CD14-positive monocyte (primary cell): ENCODE measurements around the gene PIGC. TPM values are rescaled to one million over a fixed set of nuclear protein-coding genes. Genes with fewer than 3 reads are reported as not detected.
A peak's percentile ranks its signal among the peaks of the same experiment; 100 is the strongest.

Source experiments
- DNase-seq, 3 donors: peaks; one replicate each; pipeline ENCODE4 v3.0.0-alpha.2; 2011 to 2022
- H2AFZ ChIP-seq: 2 replicates; pipeline ENCODE4 v1.6.0; 2012; ENCODE audit warnings: mild to moderate bottlenecking, low read depth, low read length, inconsistent platforms; ENCODE audit not compliant: insufficient read depth, poor library complexity, severe bottlenecking
- H3K27ac ChIP-seq, 2 donors: 1 replicate in 1 of 2; 2 replicates in 1 of 2; pipeline ENCODE4 v1.5.1; 2012 to 2013; ENCODE audit warnings: low read length in 2 of 2, control low read depth in 1 of 2, inconsistent platforms in 1 of 2, low read depth in 1 of 2, mild to moderate bottlenecking in 1 of 2
- H3K27me3 ChIP-seq, 2 donors: one replicate each; pipeline versions ENCODE4 v1.6.0 to v1.6.1; 2011 to 2013; ENCODE audit warnings: low read length in 2 of 2; ENCODE audit not compliant: control insufficient read depth in 2 of 2, insufficient read depth in 2 of 2
- H3K36me3 ChIP-seq, 2 donors: replicated peaks in 1 of 2; 1 replicate in 1 of 2; 2 replicates in 1 of 2; pipeline versions ENCODE4 v1.5.1 to v1.6.1; 2012 to 2013; ENCODE audit warnings: low read length in 2 of 2, control low read depth in 1 of 2, inconsistent platforms in 1 of 2, mild to moderate bottlenecking in 1 of 2; ENCODE audit not compliant: insufficient read depth in 2 of 2, control insufficient read depth in 1 of 2
- H3K4me1 ChIP-seq, 2 donors: 1 replicate in 1 of 2; 2 replicates in 1 of 2; pipeline versions ENCODE4 v1.5.1 to v1.6.1; 2012 to 2013; ENCODE audit warnings: low read length in 2 of 2, control low read depth in 1 of 2, inconsistent platforms in 1 of 2, mild to moderate bottlenecking in 1 of 2, moderate library complexity in 1 of 2; ENCODE audit not compliant: insufficient read depth in 2 of 2, control insufficient read depth in 1 of 2
- H3K4me2 ChIP-seq: replicated peaks from 2 replicates; pipeline ENCODE3; 2012; ENCODE audit warnings: low read length, moderate library complexity, mild to moderate bottlenecking; ENCODE audit not compliant: poor library complexity, severe bottlenecking; ENCODE audit errors: extremely low read depth
- H3K4me3 ChIP-seq, 3 experiments: fragments of 200-600 bp in 1 of 3; sonication (generic) in 1 of 3; replicated peaks in 1 of 3; 1 replicate in 2 of 3; 2 replicates in 1 of 3; pipeline ENCODE4 v1.5.1; 2011 to 2013; ENCODE audit warnings: low read length in 3 of 3, mild to moderate bottlenecking in 3 of 3, control low read depth in 2 of 3, low read depth in 2 of 3, inconsistent platforms in 1 of 3, moderate library complexity in 1 of 3
- H3K79me2 ChIP-seq: 2 replicates; pipeline ENCODE4 v1.6.0; 2012; ENCODE audit warnings: mild to moderate bottlenecking, control low read depth, inconsistent platforms, low read length, moderate library complexity; ENCODE audit not compliant: insufficient read depth
- H3K9ac ChIP-seq: 2 replicates; pipeline ENCODE4 v1.6.0; 2017; ENCODE audit warnings: low read length, mild to moderate bottlenecking; ENCODE audit not compliant: insufficient read depth, poor library complexity, severe bottlenecking
- H3K9me3 ChIP-seq, 2 donors: replicated peaks in 1 of 2; 1 replicate in 1 of 2; 2 replicates in 1 of 2; pipeline versions ENCODE4 v1.5.1 to v1.6.1; 2012 to 2013; ENCODE audit warnings: low read length in 2 of 2, control low read depth in 1 of 2; ENCODE audit not compliant: control insufficient read depth in 1 of 2, insufficient read depth in 1 of 2
- H4K20me1 ChIP-seq: 2 replicates; pipeline ENCODE4 v1.6.0; 2012; ENCODE audit warnings: mild to moderate bottlenecking, low read length, control low read depth, moderate library complexity; ENCODE audit not compliant: insufficient read depth
- H3K27ac Mint-ChIP-seq, 7 donors: one replicate each; pipeline ENCODE4 v1.8.0; 2020; ENCODE audit warnings: mild to moderate bottlenecking in 7 of 7, mixed read lengths in 7 of 7, moderate library complexity in 6 of 7, inconsistent platforms in 2 of 7
- H3K27me3 Mint-ChIP-seq, 3 donors: one replicate each; pipeline ENCODE4 v1.8.0; 2021 to 2022; ENCODE audit warnings: low read depth in 3 of 3, mild to moderate bottlenecking in 3 of 3, mixed read lengths in 3 of 3, moderate library complexity in 3 of 3, inconsistent platforms in 1 of 3
- H3K36me3 Mint-ChIP-seq, 2 donors: one replicate each; pipeline ENCODE4 v1.8.0; 2020; ENCODE audit warnings: mixed read lengths in 2 of 2, inconsistent platforms in 1 of 2, mild to moderate bottlenecking in 1 of 2
- H3K4me1 Mint-ChIP-seq: one replicate; pipeline ENCODE4 v1.8.0; 2020; ENCODE audit warnings: mild to moderate bottlenecking, mixed read lengths
- H3K4me3 Mint-ChIP-seq, 2 donors: one replicate each; pipeline ENCODE4 v1.8.0; 2020; ENCODE audit warnings: mild to moderate bottlenecking in 2 of 2, mixed read lengths in 2 of 2, moderate library complexity in 1 of 2
- H3K9me3 Mint-ChIP-seq, 7 donors: one replicate each; pipeline ENCODE4 v1.8.0; 2020 to 2022; ENCODE audit warnings: mixed read lengths in 7 of 7, mild to moderate bottlenecking in 6 of 7, moderate library complexity in 6 of 7, inconsistent platforms in 2 of 7
- CTCF ChIP-seq: fragments of 200-600 bp; IDR thresholded peaks from one replicate; pipeline ENCODE4 v1.8.0; 2022; ENCODE audit warnings: antibody characterized with exemption, mild to moderate bottlenecking
- WGBS: methylation state at CpG from one replicate; pipeline ENCODE4 v1.1.5; 2013; ENCODE audit warnings: missing lambda C conversion rate; ENCODE audit not compliant: insufficient coverage; 5-methylcytosine and 5-hydroxymethylcytosine counted together
- intact Hi-C, 2 donors: fragments of 100-400 bp; cut with micrococcal nuclease; formaldehyde crosslinking; loops; one replicate each; pipeline versions ENCODE4 v1.15.0 to v1.15.1; 2023
- polyA plus RNA-seq, 3 donors: library from polyadenylated mRNA; depleted of rRNA in 1 of 3; unstranded in 2 of 3; stranded (reverse) in 1 of 3; fragments of 300-500 nt in 2 of 3; fragments of >200 nt in 1 of 3; fragmentation: Illumina TruSeq in 2 of 3; gene quantifications; 1 replicate in 2 of 3; 2 replicates in 1 of 3; pipeline ENCODE4 v1.2.3, GENCODE V29; 2012 to 2021

PIGC gene
- polyA plus RNA-seq, 3 donors, result 11.5 to 61.5 (median 51.1) TPM

GRCh38 chr1:172394811-172395210 is 49.1 kb downstream of the PIGC start:
- no peak overlapping the region for H3K4me3 ChIP-seq
- no peaks in the 10 kb centered on the region for H3K27me3 ChIP-seq
- Mint-ChIP-seq H3K9me3 (no peaks in the 10 kb centered on the region), H3K4me3 (no peak overlapping the region), H3K4me1 (peaks cover 19% of the 10 kb centered on the region), H3K36me3 (peaks cover 4 to 5% of the 10 kb centered on the region in 2 donors), H3K27ac (peak overlapping the region in 5 of 7 donors; percentile 53 to 85 (median 72)), H3K27me3 (peaks cover 0 to under 1% (median under 1%) of the 10 kb centered on the region in 3 donors)
- no peak for TF ChIP-seq CTCF
- 95% methylated on average over 3 of the region's 5 CpGs for WGBS
- no peaks in the 10 kb centered on the region for H3K4me1 ChIP-seq
- H3K27ac ChIP-seq, result no peak overlapping the region
- H2AFZ ChIP-seq, result no peak overlapping the region
- DNase-seq, result no peak
- intact Hi-C loops, result loop anchor here in 1 of 2 donors (5.0 kb wide), 1 partner anchor 593 kb away; no protein-coding TSS in a partner anchor
- no peaks in the 10 kb centered on the region for H3K79me2 ChIP-seq
- no peak overlapping the region for H3K9ac ChIP-seq
- no peaks in the 10 kb centered on the region for H4K20me1 ChIP-seq
- H3K36me3 ChIP-seq, result no peaks in the 10 kb centered on the region
- H3K9me3 ChIP-seq, result no peaks in the 10 kb centered on the region
- H3K4me2 ChIP-seq, result no peak overlapping the region

- intact Hi-C loops, result no loop called here
- H3K4me3 ChIP-seq, result no peak overlapping the region
- Mint-ChIP-seq H3K36me3 (peaks cover 4 to 5% of the 10 kb centered on the region in 2 donors), H3K4me3 (no peak overlapping the region), H3K4me1 (peaks cover 14% of the 10 kb centered on the region), H3K9me3 (no peaks in the 10 kb centered on the region), H3K27me3 (peaks cover 0 to 2% (median 0%) of the 10 kb centered on the region in 3 donors), H3K27ac (peak overlapping the region in 5 of 7 donors; percentile 53 to 85 (median 72))
- no peaks in the 10 kb centered on the region for H4K20me1 ChIP-seq
- H3K4me1 ChIP-seq, result no peaks in the 10 kb centered on the region
- no peaks in the 10 kb centered on the region for H3K9me3 ChIP-seq
- H3K27ac ChIP-seq, result no peak overlapping the region
- peak in 2 of 3 donors; percentile 24 to 25 for DNase-seq
- no CpG with 5 or more reads among the region's 4 CpGs for WGBS
- H2AFZ ChIP-seq, result no peak overlapping the region
- H3K4me2 ChIP-seq, result no peak overlapping the region
- H3K79me2 ChIP-seq, result no peaks in the 10 kb centered on the region
- TF ChIP-seq CTCF, result no peak
- no peaks in the 10 kb centered on the region for H3K27me3 ChIP-seq
- H3K9ac ChIP-seq, result no peak overlapping the region
- no peaks in the 10 kb centered on the region for H3K36me3 ChIP-seq
These were observed 49.6 kb downstream of the PIGC start for GRCh38 chr1:172394141-172394751.
